GM21515 (cell line): ENCODE results near the gene GUCA2A.

Experiments
- ATAC-seq: cut with Tn5 transposase; IDR thresholded peaks from one replicate; pipeline ENCODE4 v1.9.1; 2021; ENCODE audit not compliant: unreplicated experiment

Gene GUCA2A

GRCh38 chr1:42133809-42134526 is 30.6 kb downstream of the GUCA2A start:
- no peak for ATAC-seq

- no peak for ATAC-seq
These were observed 31.2 kb downstream of the GUCA2A start for GRCh38 chr1:42133390-42133789.

- ATAC-seq, result no peak
These were observed 34.4 kb downstream of the GUCA2A start for GRCh38 chr1:42130061-42130660.

- no peak for ATAC-seq
These were observed 35.6 kb downstream of the GUCA2A start for GRCh38 chr1:42128964-42129363.

- ATAC-seq, result no peak
These were observed 36.0 kb downstream of the GUCA2A start for GRCh38 chr1:42128499-42128898.

GRCh38 chr1:42127767-42128166 is 36.8 kb downstream of the GUCA2A start:
- no peak for ATAC-seq

- ATAC-seq, result no peak
These were observed 39.0 kb downstream of the GUCA2A start for GRCh38 chr1:42125552-42125951.

- no peak for ATAC-seq
These were observed 42.1 kb downstream of the GUCA2A start for GRCh38 chr1:42122408-42122807.

GRCh38 chr1:42118125-42118524 is 46.4 kb downstream of the GUCA2A start:
- ATAC-seq, result no peak

GRCh38 chr1:42117214-42117613 is 47.3 kb downstream of the GUCA2A start:
- no peak for ATAC-seq

GRCh38 chr1:42114229-42114628 is 50.3 kb downstream of the GUCA2A start:
- no peak for ATAC-seq
